ENCODE data around the gene OR2T6. TPM values are rescaled to one million over a fixed set of nuclear protein-coding genes. Genes with fewer than 3 reads are reported as not detected.

Gene OR2T6
- total and polyA plus RNA-seq, 2 donors (not counting 3 experiments of a cell fraction or from before 2014, with no cell fraction given): not detected

DNA sequence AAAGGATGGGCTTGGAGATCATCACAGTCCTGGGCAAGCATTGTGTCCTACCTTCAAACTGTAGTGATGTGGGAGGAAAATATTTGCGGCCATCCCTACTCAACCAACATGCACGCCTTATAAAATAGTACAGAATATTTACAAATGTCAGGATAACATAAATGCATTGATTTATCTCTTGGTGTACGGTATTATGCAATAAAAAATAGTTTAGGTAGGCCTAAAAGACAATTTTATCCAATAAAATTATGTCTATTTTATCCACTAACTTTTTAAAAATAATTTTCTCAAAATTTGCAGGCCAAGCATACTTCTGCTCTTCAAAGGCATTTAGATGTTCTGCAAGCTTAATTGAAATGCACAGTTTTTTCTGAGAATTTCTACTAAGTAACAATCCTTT, 27.2 kb downstream of the OR2T6 start, which contains the start of gene OR2T1:
Gene OR2T1, plus strand, starts transcription at position 301 of the 400 bp plus-strand sequence. CDS start 3,100 bp downstream, outside the sequence.
- Histone ChIP-seq H3K36me3 (ENCODE audit: control insufficient read depth in 2 of 2, extremely low read depth in 1 of 2, insufficient read depth in 2 of 2, low read length in 2 of 2) (no peaks in the 10 kb centered on the region), H3K27me3 (ENCODE audit: control insufficient read depth in 2 of 2, insufficient read depth in 2 of 2, low read length in 2 of 2) (no peaks in the 10 kb centered on the region), H3K4me2 (ENCODE audit: insufficient read depth, low read length) (no peak within 1 kb of the TSS), H3K9me3 (replicated peaks; ENCODE audit: control insufficient read depth, insufficient read depth, low read length) (peaks cover 3% of the 10 kb centered on the region), H3K9ac (replicated peaks; ENCODE audit: extremely low read depth, insufficient read depth, low read length) (no peak within 1 kb of the TSS), H3K4me1 (ENCODE audit: control insufficient read depth, extremely low read depth, insufficient read depth, low read length) (no peaks in the 10 kb centered on the region), H4K20me1 (replicated peaks; ENCODE audit: control insufficient read depth, extremely low read depth, insufficient read depth, low read length) (no peaks in the 10 kb centered on the region), H2AFZ (ENCODE audit: low read depth, low read length) (no peak within 1 kb of the TSS), H3K27ac (ENCODE audit: insufficient read depth, low read depth, low read length) (no peak within 1 kb of the TSS), H3K9me1 (replicated peaks; ENCODE audit: control insufficient read depth, extremely low read depth, insufficient read depth, low read length) (no peaks in the 10 kb centered on the region), H3K79me2 (ENCODE audit: control insufficient read depth, insufficient read depth, low read length) (no peaks in the 10 kb centered on the region), H3K4me3 (replicated peaks in 1 of 3; ENCODE audit: insufficient read depth in 1 of 3, low read depth in 1 of 3, low read length in 3 of 3) (no peak within 1 kb of the TSS)
- TF ChIP-seq, protein P1, sequence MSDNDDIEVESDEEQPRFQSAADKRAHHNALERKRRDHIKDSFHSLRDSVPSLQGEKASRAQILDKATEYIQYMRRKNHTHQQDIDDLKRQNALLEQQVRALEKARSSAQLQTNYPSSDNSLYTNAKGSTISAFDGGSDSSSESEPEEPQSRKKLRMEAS (IDR thresholded peaks at IDR 0.05; ENCODE audit: insufficient read depth, insufficient read length): no peak
- TF ChIP-seq POLR2AphosphoS5 (IDR thresholded peaks at IDR 0.05; ENCODE audit: insufficient read depth, low read depth, low read length) (no peak), POLR2A (IDR thresholded peaks at IDR 0.05; ENCODE audit: low read depth, low read length) (no peak), MYC (IDR thresholded peaks at IDR 0.05; ENCODE audit: low read depth, low read length) (no peak), EZH2 (IDR thresholded peaks at IDR 0.05; ENCODE audit: borderline replicate concordance, low read depth, low read length, severe bottlenecking) (no peak), FOS (IDR thresholded peaks at IDR 0.05; ENCODE audit: borderline replicate concordance, insufficient read depth, low read length) (no peak), GATA2 (IDR thresholded peaks at IDR 0.05; ENCODE audit: insufficient read depth, insufficient read length, low read depth, low read length) (no peak), JUN (IDR thresholded peaks at IDR 0.05; ENCODE audit: borderline replicate concordance, insufficient read depth, insufficient read length, low read depth) (no peak)
- TF ChIP-seq, protein P2, sequence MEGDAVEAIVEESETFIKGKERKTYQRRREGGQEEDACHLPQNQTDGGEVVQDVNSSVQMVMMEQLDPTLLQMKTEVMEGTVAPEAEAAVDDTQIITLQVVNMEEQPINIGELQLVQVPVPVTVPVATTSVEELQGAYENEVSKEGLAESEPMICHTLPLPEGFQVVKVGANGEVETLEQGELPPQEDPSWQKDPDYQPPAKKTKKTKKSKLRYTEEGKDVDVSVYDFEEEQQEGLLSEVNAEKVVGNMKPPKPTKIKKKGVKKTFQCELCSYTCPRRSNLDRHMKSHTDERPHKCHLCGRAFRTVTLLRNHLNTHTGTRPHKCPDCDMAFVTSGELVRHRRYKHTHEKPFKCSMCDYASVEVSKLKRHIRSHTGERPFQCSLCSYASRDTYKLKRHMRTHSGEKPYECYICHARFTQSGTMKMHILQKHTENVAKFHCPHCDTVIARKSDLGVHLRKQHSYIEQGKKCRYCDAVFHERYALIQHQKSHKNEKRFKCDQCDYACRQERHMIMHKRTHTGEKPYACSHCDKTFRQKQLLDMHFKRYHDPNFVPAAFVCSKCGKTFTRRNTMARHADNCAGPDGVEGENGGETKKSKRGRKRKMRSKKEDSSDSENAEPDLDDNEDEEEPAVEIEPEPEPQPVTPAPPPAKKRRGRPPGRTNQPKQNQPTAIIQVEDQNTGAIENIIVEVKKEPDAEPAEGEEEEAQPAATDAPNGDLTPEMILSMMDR (IDR thresholded peaks at IDR 0.05; ENCODE audit: extremely low read depth in 1 of 2, insufficient read depth in 1 of 2, low read depth in 1 of 2, low read length in 2 of 2): no peak
- no peak for FAIRE-seq
- BruUV-seq (replicated peaks): no TSS peak
- CTCF ChIA-PET: no interaction called here
- intact Hi-C loops (cut with micrococcal nuclease) (no loop called here), dilution Hi-C loops (cut with MboI; ENCODE audit: extremely low pct_ligation_motif_present, low sequenced_read_pairs) (no loop called here)
- POLR2A ChIA-PET: no interaction called here
- DNase-seq (ENCODE audit: low read depth, low spot score): no peak

Measured in endothelial cell of umbilical vein (primary cell).